ENCODE results near the gene CSNK1G2.

The CSNK1G2 gene

GRCh38 chr19:1941146-1942077 is at the start of gene CSNK1G2:
CSNK1G2 (plus strand) TSS chr19:1941172; CDS start chr19:1969773, 28,601 bp downstream.
- no peak for DNase-seq

- no peak for DNase-seq
These were observed 47.2 kb upstream of the CSNK1G2 start for GRCh38 chr19:1893791-1894190.

GRCh38 chr19:1896508-1896907 is 44.5 kb upstream of the CSNK1G2 start:
- DNase-seq = no peak

- no peak for DNase-seq
These were observed 39.0 kb upstream of the CSNK1G2 start for GRCh38 chr19:1901940-1902404.

- DNase-seq = no peak
These were observed 38.0 kb upstream of the CSNK1G2 start for GRCh38 chr19:1902923-1903322.

GRCh38 chr19:1904860-1905109 is 36.2 kb upstream of the CSNK1G2 start:
- DNase-seq = no peak

- DNase-seq = peak; percentile 99
These were observed 35.7 kb upstream of the CSNK1G2 start, which contains the start of the genes ADAT3 and SCAMP4 for GRCh38 chr19:1905110-1905862. ADAT3 (plus strand) TSS chr19:1905399; CDS start chr19:1912048, 6,649 bp downstream. SCAMP4 (plus strand) TSS chr19:1905399; CDS start chr19:1915020, 9,621 bp downstream.

GRCh38 chr19:1905863-1906375 is 35.1 kb upstream of the CSNK1G2 start:
- DNase-seq = no peak

- DNase-seq = no peak
These were observed 33.9 kb upstream of the CSNK1G2 start for GRCh38 chr19:1906985-1907562.

GRCh38 chr19:1907563-1908363 is 33.2 kb upstream of the CSNK1G2 start:
- DNase-seq = no peak

- no peak for DNase-seq
These were observed 32.7 kb upstream of the CSNK1G2 start for GRCh38 chr19:1908364-1908678.

- DNase-seq = no peak
These were observed 31.3 kb upstream of the CSNK1G2 start for GRCh38 chr19:1909761-1910080.

GRCh38 chr19:1910177-1910576 is 30.8 kb upstream of the CSNK1G2 start:
- no peak for DNase-seq

- no peak for DNase-seq
These were observed 29.9 kb upstream of the CSNK1G2 start for GRCh38 chr19:1911098-1911497.

GRCh38 chr19:1911995-1912394 is 29.0 kb upstream of the CSNK1G2 start:
- DNase-seq = no peak

GRCh38 chr19:1912760-1913505 is 28.0 kb upstream of the CSNK1G2 start:
- no peak for DNase-seq

GRCh38 chr19:1913781-1914577 is 27.0 kb upstream of the CSNK1G2 start:
- no peak for DNase-seq

- no peak for DNase-seq
These were observed 26.1 kb upstream of the CSNK1G2 start for GRCh38 chr19:1914826-1915341.

- no peak for DNase-seq
These were observed 23.8 kb upstream of the CSNK1G2 start for GRCh38 chr19:1917146-1917545.

- no peak for DNase-seq
These were observed 23.0 kb upstream of the CSNK1G2 start for GRCh38 chr19:1917926-1918325.

- DNase-seq = no peak
These were observed 22.0 kb upstream of the CSNK1G2 start for GRCh38 chr19:1918975-1919374.
